AG04449 (cell line): ENCODE measurements around the gene NGEF.

Experiments used
- CTCF ChIA-PET: fragments of 350-600 bp; formaldehyde crosslinking; extraction: SDS; loops from one replicate; lab custom pipeline; 2021; ENCODE audit warnings: antibody characterized with exemption; lab: Yijun Ruan, JAX
- POLR2A ChIA-PET: fragments of 400-600, 350-600 bp; formaldehyde crosslinking; extraction: SDS; loops from one replicate; lab custom pipeline; 2020; ENCODE audit warnings: antibody characterized with exemption, inconsistent platforms; lab: Yijun Ruan, JAX
- DNase-seq: peaks from one replicate; pipeline ENCODE4 v3.0.0-alpha.2; 2010; ENCODE audit warnings: low read depth, low spot score
- H3K4me3 ChIP-seq: 2 replicates; pipeline ENCODE4 v1.5.1; 2011; ENCODE audit warnings: low read depth, mild to moderate bottlenecking, control low read depth, low read length
- CTCF ChIP-seq: IDR thresholded peaks from one replicate; pipeline ENCODE4 v1.5.1; 2011; ENCODE audit warnings: mild to moderate bottlenecking, moderate library complexity, low read length, control low read depth, inconsistent platforms; ENCODE audit not compliant: insufficient read depth; ENCODE audit errors: missing control alignments

NGEF gene

GRCh38 chr2:232890536-232890895 lies 122.5 kb downstream of the NGEF start:
- no peak for DNase-seq
- no peak for TF ChIP-seq CTCF
- no peak overlapping the region for H3K4me3 ChIP-seq
- ChIA-PET POLR2A (no interaction called here), CTCF (interaction anchor here (1.7 kb wide), 1 partner anchor 163 kb away, joined by 9 read pairs; no protein-coding TSS in a partner anchor)

- DNase-seq = no peak
- POLR2A ChIA-PET = no interaction called here
- no peak for TF ChIP-seq CTCF
- no peak overlapping the region for H3K4me3 ChIP-seq
- CTCF ChIA-PET = interaction anchor here (1.7 kb wide), 1 partner anchor 164 kb away, joined by 9 read pairs; no protein-coding TSS in a partner anchor
These were observed 123.1 kb downstream of the NGEF start for GRCh38 chr2:232889876-232890401.

DNA sequence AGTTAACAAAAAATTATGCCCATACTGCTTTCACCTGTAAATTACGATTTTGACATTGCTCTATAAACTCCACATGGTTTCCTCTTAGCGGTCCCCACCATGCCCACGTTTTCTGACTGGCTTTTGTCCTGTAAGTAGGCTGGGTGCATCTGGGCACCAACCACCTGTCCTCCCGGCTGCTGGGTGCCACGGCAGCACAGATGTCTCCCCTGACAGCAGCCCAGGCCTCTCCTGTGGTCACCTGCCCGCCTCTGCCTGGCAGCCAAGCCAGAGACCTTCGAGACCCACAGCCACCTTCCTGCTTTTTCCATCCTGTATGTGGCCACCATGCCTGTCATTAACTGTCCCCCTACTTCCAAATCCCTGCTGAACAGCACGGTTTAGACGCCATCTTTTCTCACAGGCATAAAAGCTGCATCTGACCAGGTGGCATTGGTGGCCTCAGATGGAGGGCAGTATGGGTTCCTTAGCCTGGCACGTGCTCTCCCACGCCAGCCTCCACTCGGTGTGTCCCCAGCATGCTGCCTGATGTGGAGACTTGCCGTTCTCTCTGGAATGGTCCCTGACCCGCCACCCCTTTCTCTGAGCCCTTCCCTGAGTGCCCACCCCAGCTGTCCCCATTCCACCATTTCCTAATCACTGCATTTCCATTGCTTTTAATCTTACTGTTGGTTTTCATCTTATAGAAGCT lies 124.1 kb downstream of the NGEF start:
- no peak overlapping the region for H3K4me3 ChIP-seq
- ChIA-PET CTCF (interaction anchor here (1.4 kb wide), 1 partner anchor 29 kb away, joined by 3 read pairs; no protein-coding TSS in a partner anchor), POLR2A (no interaction called here)
- DNase-seq = no peak
- no peak for TF ChIP-seq CTCF

DNA sequence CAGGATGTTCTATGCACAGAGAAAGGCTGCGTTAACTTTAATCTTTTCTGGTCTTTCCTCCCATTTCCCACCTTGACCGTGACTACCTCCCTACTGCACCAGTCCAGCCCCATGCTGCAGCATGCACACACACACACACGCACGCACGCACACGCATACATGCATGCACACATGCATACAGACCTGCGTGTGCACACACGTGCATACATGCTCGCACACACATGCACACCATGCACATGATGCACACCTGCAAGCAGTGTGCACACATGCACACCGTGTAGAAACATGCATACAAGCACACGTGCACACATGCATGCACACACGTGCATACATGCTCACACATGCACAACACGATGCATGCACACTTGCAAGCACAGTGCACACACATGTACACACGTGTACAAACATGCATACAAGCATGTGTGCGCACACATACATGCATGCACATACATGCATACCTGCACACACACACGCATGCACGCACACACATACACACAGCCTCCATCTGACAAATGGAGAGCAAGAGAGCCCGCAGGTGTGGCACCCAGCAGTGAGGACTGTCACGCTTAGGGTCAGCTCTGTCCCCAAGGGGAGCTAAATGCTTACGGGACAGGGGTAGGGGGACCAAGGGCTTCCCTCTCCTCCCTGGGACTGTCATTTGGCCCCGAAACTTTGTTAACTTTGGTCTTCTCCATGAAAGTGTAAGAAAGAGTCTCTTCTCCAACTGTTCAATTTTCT lies 124.8 kb downstream of the NGEF start:
- CTCF ChIA-PET = interaction anchor here (1.4 to 2.1 kb wide), 2 partner anchors 28 to 166 kb away, joined by 3 to 11 read pairs; no protein-coding TSS in a partner anchor
- TF ChIP-seq CTCF = no peak
- no peak overlapping the region for H3K4me3 ChIP-seq
- no peak for DNase-seq
- POLR2A ChIA-PET = no interaction called here

GRCh38 chr2:232887171-232887850 lies 125.7 kb downstream of the NGEF start:
- no peak for DNase-seq
- POLR2A ChIA-PET = no interaction called here
- peak; percentile 20 for TF ChIP-seq CTCF
- H3K4me3 ChIP-seq = no peak overlapping the region
- CTCF ChIA-PET = interaction anchor here (0.8 to 2.1 kb wide), 3 partner anchors 9 to 167 kb away, joined by 3 to 11 read pairs (median 4); no protein-coding TSS in a partner anchor
